Endodermal cell (in vitro differentiated cells): ENCODE measurements around the gene CA5A. TPM values are rescaled to one million over a fixed set of nuclear protein-coding genes. Genes with fewer than 3 reads are reported as not detected.

ENCODE experiments used
- DNase-seq: peaks from one replicate; pipeline ENCODE4 v3.0.0-alpha.2; 2017
- H3K27ac ChIP-seq: 2 replicates; pipeline ENCODE4 v1.5.1; 2013; ENCODE audit warnings: mild to moderate bottlenecking, low read depth, low read length, moderate library complexity
- H3K27me3 ChIP-seq: 2 replicates; pipeline ENCODE4 v1.6.1; 2013; ENCODE audit warnings: mild to moderate bottlenecking, low read length, moderate library complexity; ENCODE audit not compliant: insufficient read depth, control insufficient read depth, poor library complexity, severe bottlenecking
- H3K36me3 ChIP-seq: 2 replicates; pipeline ENCODE4 v1.7.0; 2013; ENCODE audit warnings: mild to moderate bottlenecking, low read length, moderate library complexity; ENCODE audit not compliant: control insufficient read depth, insufficient read depth
- H3K4me1 ChIP-seq: one replicate; pipeline ENCODE4 v1.7.0; 2013; ENCODE audit warnings: low read length; ENCODE audit not compliant: control insufficient read depth, insufficient read depth
- H3K4me3 ChIP-seq: 2 replicates; pipeline ENCODE4 v1.5.1; 2013; ENCODE audit warnings: mild to moderate bottlenecking, low read length, moderate library complexity
- H3K9ac ChIP-seq: 2 replicates; pipeline ENCODE4 v1.6.1; 2013; ENCODE audit warnings: mild to moderate bottlenecking, low read length, moderate library complexity; ENCODE audit not compliant: poor library complexity, severe bottlenecking; ENCODE audit errors: extremely low read depth
- H3K9me3 ChIP-seq: 2 replicates; pipeline ENCODE4 v1.6.1; 2013; ENCODE audit warnings: mild to moderate bottlenecking, low read length, moderate library complexity; ENCODE audit not compliant: control insufficient read depth
- H3K27ac Mint-ChIP-seq: 2 replicates; pipeline ENCODE4 v1.8.0; 2020; ENCODE audit warnings: mixed read lengths
- H3K27me3 Mint-ChIP-seq: 2 replicates; pipeline ENCODE4 v1.8.0; 2021; ENCODE audit warnings: mild to moderate bottlenecking, mixed read lengths; ENCODE audit not compliant: insufficient read depth
- H3K36me3 Mint-ChIP-seq: 2 replicates; pipeline ENCODE4 v1.8.0; 2020; ENCODE audit warnings: low read depth, mixed read lengths
- H3K4me1 Mint-ChIP-seq: 2 replicates; pipeline ENCODE4 v1.8.0; 2020; ENCODE audit warnings: mixed read lengths
- H3K4me3 Mint-ChIP-seq: 2 replicates; pipeline ENCODE4 v1.8.0; 2020; ENCODE audit warnings: mild to moderate bottlenecking, moderate library complexity, mixed read lengths
- H3K9me3 Mint-ChIP-seq: 2 replicates; pipeline ENCODE4 v1.8.0; 2020; ENCODE audit warnings: mild to moderate bottlenecking, mixed read lengths
- CTCF ChIP-seq: fragments of 200-600 bp; sonication (generic); conservative IDR thresholded peaks from 2 replicates; pipeline ENCODE4 v1.5.0; 2021; ENCODE audit warnings: antibody characterized with exemption, mild to moderate bottlenecking
- WGBS, 2 experiments: methylation state at CpG; one replicate each; pipeline versions ENCODE4 v1.1.5 to v1.1.7; 2013; ENCODE audit warnings: missing lambda C conversion rate in 2 of 2, mixed read lengths in 1 of 2; ENCODE audit not compliant: insufficient coverage in 1 of 2, insufficient read length in 1 of 2; 5-methylcytosine and 5-hydroxymethylcytosine counted together
- total RNA-seq, 2 donors: library from RNA; stranded (reverse); fragmentation: NEBNext Ultra II Directional in 1 of 2; extraction: Animal tissue kit (Norgen Biotek cat#: 25700) in 1 of 2; gene quantifications; 2 replicates in 1 of 2; 3 replicates in 1 of 2; pipeline ENCODE4 v1.2.1, GENCODE V29; 2021

Gene CA5A
- total RNA-seq, 2 donors from 2014 or later: not detected

DNA sequence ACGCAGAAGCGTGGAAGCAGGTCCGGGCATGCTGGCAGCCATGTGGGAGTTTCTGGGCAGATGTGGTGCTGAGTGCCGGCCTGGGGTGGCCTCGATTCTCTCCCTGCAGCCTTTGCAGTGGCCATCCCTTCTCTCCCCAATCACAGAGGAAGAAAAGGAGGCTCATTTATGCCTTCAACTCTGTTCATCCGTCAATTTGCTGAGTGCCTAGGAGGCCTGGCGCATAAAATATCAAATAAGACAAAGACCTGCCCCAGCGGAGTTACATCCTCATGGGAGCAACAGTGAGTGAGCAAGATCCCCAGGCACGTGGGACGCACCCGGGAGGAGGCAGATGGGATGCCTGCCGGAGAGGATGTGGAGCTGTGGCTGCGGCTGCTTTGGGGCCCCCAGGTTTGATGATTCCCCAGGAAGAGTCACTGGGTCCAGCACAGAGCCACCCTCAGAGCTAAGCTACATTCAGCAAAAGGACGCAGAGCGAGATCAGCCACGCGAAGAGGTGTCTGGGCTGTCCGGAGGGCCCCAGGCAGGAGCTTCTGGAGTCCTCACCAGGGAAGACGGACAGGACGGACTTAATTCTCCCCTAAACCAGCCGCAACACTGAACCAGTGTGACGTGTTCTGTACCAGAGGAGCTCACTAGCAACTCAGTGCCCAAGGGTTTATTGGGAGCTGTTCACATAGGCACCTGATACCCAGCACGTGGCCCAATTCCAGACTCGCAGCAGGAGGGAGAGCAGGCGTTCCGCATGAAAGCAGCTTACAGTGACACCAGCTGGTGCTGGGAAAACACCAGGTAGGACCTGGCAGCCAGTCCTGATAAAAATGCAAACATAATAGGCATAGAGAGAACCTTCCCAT, 11.3 kb downstream of the CA5A start:
- Mint-ChIP-seq H3K4me1 (peaks cover 1% of the 10 kb centered on the region), H3K36me3 (no peaks in the 10 kb centered on the region), H3K27ac (no peak overlapping the region), H3K27me3 (peaks cover 2% of the 10 kb centered on the region), H3K9me3 (no peaks in the 10 kb centered on the region), H3K4me3 (no peak overlapping the region)
- Histone ChIP-seq H3K9ac (no peak overlapping the region), H3K4me3 (no peak overlapping the region), H3K4me1 (no peaks in the 10 kb centered on the region), H3K36me3 (no peaks in the 10 kb centered on the region), H3K27me3 (no peaks in the 10 kb centered on the region), H3K27ac (peak overlapping the region; percentile 77), H3K9me3 (no peaks in the 10 kb centered on the region)
- no peak for TF ChIP-seq CTCF
- no peak for DNase-seq
- WGBS, 2 experiments: 91 to 94% methylated on average over 20 to 26 of the region's 26 CpGs

DNA sequence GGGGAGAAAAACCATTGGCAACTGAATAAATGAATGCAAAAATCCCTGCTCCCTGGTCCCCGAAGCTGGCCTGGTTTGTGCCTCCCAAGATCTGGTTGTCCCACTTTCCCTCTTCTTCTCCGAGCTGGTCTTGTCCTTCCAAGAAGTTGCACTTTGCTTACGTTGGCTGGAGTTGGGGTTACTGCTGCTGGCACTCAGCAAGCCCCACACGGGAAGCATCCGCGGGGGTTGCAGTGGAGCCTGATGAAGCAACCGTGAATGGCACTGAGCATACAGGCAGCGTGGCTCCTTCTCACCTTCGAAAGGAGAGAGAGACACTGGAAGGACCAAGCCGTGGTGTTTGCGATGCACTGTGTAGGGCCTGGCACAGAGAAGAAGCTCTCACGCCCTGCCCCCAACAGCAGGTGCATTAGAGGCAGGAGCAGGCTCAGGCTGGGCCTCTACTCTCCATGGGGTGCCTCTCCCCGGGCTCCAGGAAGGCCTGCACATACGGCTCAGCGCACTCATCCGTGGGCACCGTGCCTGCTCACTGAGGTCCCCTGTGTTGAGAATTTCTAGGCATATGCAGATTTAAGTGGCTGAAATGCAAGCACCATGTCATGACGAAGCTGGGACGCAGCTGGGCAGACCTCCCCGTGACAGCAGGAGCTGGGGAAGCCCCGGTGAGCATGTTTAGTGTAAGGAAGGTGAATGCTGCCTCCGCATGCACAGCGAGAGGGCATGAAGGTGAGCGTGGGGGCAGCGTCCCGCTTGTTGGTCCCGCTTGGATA, 12.1 kb downstream of the CA5A start:
- Histone ChIP-seq H3K4me1 (no peaks in the 10 kb centered on the region), H3K27me3 (no peaks in the 10 kb centered on the region), H3K9me3 (no peaks in the 10 kb centered on the region), H3K27ac (peak overlapping the region; percentile 77), H3K4me3 (no peak overlapping the region), H3K9ac (no peak overlapping the region), H3K36me3 (no peaks in the 10 kb centered on the region)
- Mint-ChIP-seq H3K36me3 (no peaks in the 10 kb centered on the region), H3K4me1 (peaks cover 7% of the 10 kb centered on the region), H3K27ac (no peak overlapping the region), H3K27me3 (peaks cover 2% of the 10 kb centered on the region), H3K9me3 (no peaks in the 10 kb centered on the region), H3K4me3 (no peak overlapping the region)
- 85 to 87% methylated on average over 20 to 27 of the region's 27 CpGs for WGBS, 2 experiments
- DNase-seq: no peak
- TF ChIP-seq CTCF: no peak

- Histone ChIP-seq H3K27ac (no peak overlapping the region), H3K27me3 (no peaks in the 10 kb centered on the region), H3K9me3 (no peaks in the 10 kb centered on the region), H3K4me3 (no peak overlapping the region), H3K9ac (no peak overlapping the region), H3K36me3 (no peaks in the 10 kb centered on the region), H3K4me1 (no peaks in the 10 kb centered on the region)
- DNase-seq: no peak
- Mint-ChIP-seq H3K27me3 (peaks cover 2% of the 10 kb centered on the region), H3K4me1 (peaks cover 7% of the 10 kb centered on the region), H3K4me3 (no peak overlapping the region), H3K9me3 (no peaks in the 10 kb centered on the region), H3K27ac (no peak overlapping the region), H3K36me3 (no peaks in the 10 kb centered on the region)
- TF ChIP-seq CTCF: no peak
- 89 to 93% methylated on average over 12 to 14 of the region's 14 CpGs for WGBS, 2 experiments
Measured at GRCh38 chr16:87922250-87922871, 14.0 kb downstream of the CA5A start.
